ENCODE results near the gene CREB3. TPM values are rescaled to one million over a fixed set of nuclear protein-coding genes. Genes with fewer than 3 reads are reported as not detected.
A peak's percentile ranks its signal among the peaks of the same experiment; 100 is the strongest.

Gene CREB3
- total and polyA plus RNA-seq, 9 of the 15 experiments (the other 6 are each of a cell fraction or from before 2014, with no cell fraction given): 5.7 to 18.3 (median 14.9) TPM

DNA sequence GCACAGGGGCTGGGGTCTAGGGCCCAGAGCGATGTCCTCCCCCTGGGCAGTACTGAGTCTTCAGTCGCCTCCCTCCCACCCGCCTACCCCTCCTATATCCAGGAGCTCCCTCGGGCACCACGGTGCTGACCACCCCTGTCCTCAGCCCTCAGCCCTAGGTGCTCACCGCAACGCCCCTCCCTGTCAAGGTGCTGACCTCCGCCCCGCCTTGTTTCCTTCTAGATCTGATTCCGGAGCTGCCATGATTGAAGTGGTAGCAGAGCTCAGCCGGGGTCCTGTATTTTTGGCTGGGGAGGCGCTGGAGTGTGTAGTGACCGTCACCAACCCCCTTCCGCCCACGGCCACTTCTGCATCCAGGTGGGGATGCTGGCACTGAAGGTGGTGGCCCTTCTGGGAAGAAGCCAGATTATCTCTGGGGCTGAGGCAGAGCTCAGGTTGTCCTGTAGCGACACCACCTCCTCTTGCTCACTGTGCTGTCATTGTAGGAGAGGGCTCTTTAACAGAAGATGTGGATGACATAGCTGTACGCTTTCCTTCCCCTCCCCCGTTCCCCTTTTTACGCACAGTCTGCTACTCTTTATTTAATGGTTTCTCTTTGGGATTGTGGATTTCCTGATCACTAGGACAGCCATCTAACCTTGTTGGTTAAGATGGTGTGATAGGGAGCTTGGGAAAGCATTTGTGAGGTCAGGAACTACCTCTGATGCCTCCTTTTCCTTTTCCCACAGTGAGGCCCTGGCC, 17.2 kb downstream of the CREB3 start (continued):
- TF ChIP-seq HMG20B (CRISPR knock-in tag; IDR thresholded peaks at IDR 0.05): no peak

GRCh38 chr9:35750256-35750531, 17.7 kb downstream of the CREB3 start:
- Histone ChIP-seq H4K20me1 (replicated peaks; ENCODE audit: control insufficient read depth, insufficient read depth, low read length) (peaks cover 19% of the 10 kb centered on the region), H3K9me1 (ENCODE audit: control insufficient read depth, insufficient read depth, low read length) (peaks cover 6% of the 10 kb centered on the region), H3K27me3 (ENCODE audit: control insufficient read depth in 2 of 2, insufficient read depth in 2 of 2, low read length in 2 of 2) (no peaks in the 10 kb centered on the region), H3K79me2 (ENCODE audit: control insufficient read depth, insufficient read depth, low read length) (peaks cover 48% of the 10 kb centered on the region), H3K9ac (ENCODE audit: insufficient read depth in 1 of 2, low read depth in 2 of 2, low read length in 2 of 2) (peak overlapping the region; percentile 68 to 86; a peak in 3 of 4 replicates), H3K36me3 (ENCODE audit: control insufficient read depth, insufficient read depth, low read length) (peaks cover 40% of the 10 kb centered on the region; the same call in 2 of the 3 replicates), H3K9me3 (replicated peaks; ENCODE audit: control insufficient read depth, insufficient read depth, low read depth, low read length) (no peaks in the 10 kb centered on the region), H3K4me3 (peak overlapping the region; percentile 95), H3K4me2 (ENCODE audit: insufficient read depth, low read length) (peak overlapping the region; percentile 93), H2AFZ (ENCODE audit: low read depth, low read length) (no peak overlapping the region), H3K4me1 (replicated peaks in 1 of 2; ENCODE audit: control insufficient read depth in 2 of 2, insufficient read depth in 2 of 2, low read length in 2 of 2) (peaks cover 8 to 23% of the 10 kb centered on the region in 2 experiments; a peak in 4 of 5 replicates), H3K27ac (ENCODE audit: extremely low read depth, low read depth, low read length) (peak overlapping the region; percentile 91; the same call in 2 of the 3 replicates)
- ChIA-PET POLR2A (interaction anchor here (0.8 to 3.9 kb wide), 4 partner anchors 9 to 89 kb away, joined by 3 to 17 read pairs (median 3); no protein-coding TSS in a partner anchor), CTCF (ENCODE audit: low intra/inter-chr PET ratio) (no interaction called here)
- ATAC-seq (no peak), DNase-seq (ENCODE audit: extremely low read depth in 1 of 4, low spot score in 3 of 4) (no peak), FAIRE-seq (no peak)
- BruUV-seq (replicated peaks): no TSS peak
- TF ChIP-seq ZBTB9 (CRISPR knock-in tag; IDR thresholded peaks at IDR 0.05) (no peak), ZNF282 (CRISPR knock-in tag; IDR thresholded peaks at IDR 0.05) (no peak), ZNF175 (CRISPR knock-in tag; IDR thresholded peaks at IDR 0.05; ENCODE audit: low read depth) (no peak), MTA2 (IDR thresholded peaks at IDR 0.05; ENCODE audit: low read depth) (no peak), ILF3 (IDR thresholded peaks at IDR 0.05; ENCODE audit: borderline replicate concordance) (no peak), ZNF778 (CRISPR knock-in tag; IDR thresholded peaks at IDR 0.05) (no peak)
- 86% methylated on average over 2 of the region's 4 CpGs for WGBS (ENCODE audit: insufficient coverage, low coverage, missing lambda C conversion rate)
- intact Hi-C loops (cut with micrococcal nuclease) (no loop called here), in situ Hi-C loops (cut with MboI) (no loop called here)
